HepG2 (cell line): ENCODE measurements around the gene TM9SF2. TPM values are rescaled to one million over a fixed set of nuclear protein-coding genes. Genes with fewer than 3 reads are reported as not detected.

Experiments
- ATF5 ChIP-seq: sonication (generic); formaldehyde crosslinking; IDR thresholded peaks from 2 replicates; pipeline ENCODE4 v1.4.0; 2020; ENCODE audit warnings: mild to moderate bottlenecking, low read depth, missing genetic modification reagents
- ATF6 ChIP-seq: sonication (generic); formaldehyde crosslinking; conservative IDR thresholded peaks from 2 replicates; pipeline ENCODE4 v1.4.0; 2020; ENCODE audit warnings: missing genetic modification reagents
- ATF7 ChIP-seq, 2 experiments: fragments of 450-650 bp in 1 of 2; sonication (generic) in 1 of 2; formaldehyde crosslinking in 1 of 2; IDR thresholded peaks; 2 replicates each; pipeline versions ENCODE4 v1.4.0 to v1.6.1; 2016 to 2020; ENCODE audit warnings: antibody characterized with exemption in 1 of 2, mild to moderate bottlenecking in 1 of 2, missing genetic modification reagents in 1 of 2
- HOXA3 ChIP-seq: sonication (generic); formaldehyde crosslinking; IDR thresholded peaks from 2 replicates; pipeline ENCODE4 v1.5.0; 2020; ENCODE audit warnings: missing genetic modification reagents
- MBD4 ChIP-seq: IDR thresholded peaks from 2 replicates; pipeline ENCODE4 v1.6.1; 2012; ENCODE audit warnings: low read length, inconsistent platforms, borderline replicate concordance
- SIN3B ChIP-seq: fragments of 150-350 bp; IDR thresholded peaks from 2 replicates; pipeline ENCODE4 v1.6.1; 2014; ENCODE audit warnings: low read length
- THAP11 ChIP-seq: IDR thresholded peaks from 2 replicates; pipeline ENCODE4 v1.6.1; 2016; ENCODE audit warnings: missing biosample characterization, missing genetic modification reagents
- USF2 ChIP-seq, 2 experiments: sonication (generic) in 1 of 2; formaldehyde crosslinking in 1 of 2; IDR thresholded peaks; 2 replicates each; pipeline versions ENCODE4 v1.5.1 to v1.6.1; 2011 to 2020; ENCODE audit warnings: borderline replicate concordance in 1 of 2, low read depth in 1 of 2, low read length in 1 of 2, mild to moderate bottlenecking in 1 of 2, missing genetic modification reagents in 1 of 2, moderate library complexity in 1 of 2
- ZBTB25 ChIP-seq: IDR thresholded peaks from 2 replicates; pipeline ENCODE4 v1.6.1; 2018; ENCODE audit warnings: missing genetic modification reagents
- ZFP1 ChIP-seq: IDR thresholded peaks from 2 replicates; pipeline ENCODE4 v1.6.1; 2016
- ZNF10 ChIP-seq: sonication (generic); formaldehyde crosslinking; IDR thresholded peaks from 2 replicates; pipeline ENCODE4 v1.4.0; 2020; ENCODE audit warnings: mild to moderate bottlenecking, low read depth, missing genetic modification reagents, borderline replicate concordance
- ZNF281 ChIP-seq: sonication (generic); formaldehyde crosslinking; IDR thresholded peaks from 2 replicates; pipeline ENCODE4 v1.4.0; 2020; ENCODE audit warnings: missing genetic modification reagents, borderline replicate concordance
- ZNF30 ChIP-seq: sonication (generic); formaldehyde crosslinking; IDR thresholded peaks from 2 replicates; pipeline ENCODE4 v1.5.0; 2020; ENCODE audit warnings: mild to moderate bottlenecking, missing genetic modification reagents
- ZNF335 ChIP-seq: sonication (generic); formaldehyde crosslinking; IDR thresholded peaks from 2 replicates; pipeline ENCODE4 v1.4.0; 2020; ENCODE audit warnings: missing genetic modification reagents
- ZNF350 ChIP-seq: sonication (generic); formaldehyde crosslinking; IDR thresholded peaks from 2 replicates; pipeline ENCODE4 v1.4.0; 2020; ENCODE audit warnings: mild to moderate bottlenecking, low read depth, missing genetic modification reagents, borderline replicate concordance
- ZNF468 ChIP-seq: sonication (generic); formaldehyde crosslinking; IDR thresholded peaks from 2 replicates; pipeline ENCODE4 v1.8.0; 2022; ENCODE audit warnings: mild to moderate bottlenecking, moderate library complexity, missing genetic modification reagents
- ZNF563 ChIP-seq: sonication (generic); formaldehyde crosslinking; IDR thresholded peaks from 2 replicates; pipeline ENCODE4 v1.8.0; 2022; ENCODE audit warnings: mild to moderate bottlenecking, moderate library complexity, missing genetic modification reagents
- ZNF704 ChIP-seq: sonication (generic); formaldehyde crosslinking; IDR thresholded peaks from 2 replicates; pipeline ENCODE4 v1.8.1; 2023; ENCODE audit warnings: mild to moderate bottlenecking, inconsistent platforms, moderate library complexity, missing genetic modification reagents, borderline replicate concordance
- polyA plus RNA-seq, 8 experiments: library from polyadenylated mRNA; depleted of rRNA in 3 of 8; stranded (reverse) in 7 of 8; unstranded in 1 of 8; fragments of >200 nt; fragmentation: Illumina TruSeq in 4 of 8; extraction: Trizol in 4 of 8; gene quantifications; 2 replicates each; pipeline versions ENCODE4 v1.2.1 to v1.2.3, GENCODE V29; 2011 to 2016; ENCODE audit warnings: low read depth in 4 of 8, missing spikeins in 1 of 8, mixed read lengths in 1 of 8; ENCODE audit not compliant: insufficient read depth in 1 of 8
- total RNA-seq, 5 experiments: library from RNA; depleted of rRNA; stranded (reverse); fragments of >200 nt; fragmentation: Illumina TruSeq; extraction: Trizol; gene quantifications; 2 replicates each; pipeline ENCODE4 v1.2.3, GENCODE V29; 2016; ENCODE audit warnings: low read depth in 1 of 5

The TM9SF2 gene
- total and polyA plus RNA-seq, 2 of the 13 experiments (the other 11 are each of a cell fraction or from before 2014, with no cell fraction given), result 94.1 to 123 TPM

- TF ChIP-seq ZNF350 (CRISPR knock-in tag) (no peak), ZNF704 (CRISPR knock-in tag) (no peak), ZNF468 (0 out of 2 replicates have a peak, but pooled peaks have one; percentile 76), ATF7 (IDR thresholded peaks at IDR 0.05) (no peak), ATF7 (CRISPR knock-in tag; IDR thresholded peaks at IDR 0.05) (no peak), ZFP1 (CRISPR knock-in tag) (no peak), ZNF281 (CRISPR knock-in tag) (0 out of 2 replicates have a peak, but pooled peaks have one; percentile 39), ZNF335 (CRISPR knock-in tag) (no peak), ZBTB25 (no peak), ATF5 (CRISPR knock-in tag) (no peak), USF2 (IDR thresholded peaks at IDR 0.05; ENCODE audit: low read depth, low read length) (no peak), USF2 (CRISPR knock-in tag; IDR thresholded peaks at IDR 0.05; ENCODE audit: borderline replicate concordance) (no peak; the same call in 1 of the 2 replicates), ZNF563 (CRISPR knock-in tag) (0 out of 2 replicates have a peak, but pooled peaks have one; percentile 50), SIN3B (no peak), ZNF10 (CRISPR knock-in tag) (no peak), THAP11 (CRISPR knock-in tag) (no peak), HOXA3 (CRISPR knock-in tag) (peak; percentile 84), MBD4 (no peak), ZNF30 (CRISPR knock-in tag) (no peak), ATF6 (CRISPR knock-in tag) (0 out of 2 replicates have a peak, but pooled peaks have one; percentile 73)
Observed at GRCh38 chr13:99606324-99607066, 105.2 kb downstream of the TM9SF2 start, which contains the start of gene CLYBL (continued).
